ENCODE data around the gene CDH23. TPM values are rescaled to one million over a fixed set of nuclear protein-coding genes. Genes with fewer than 3 reads are reported as not detected.

Gene CDH23
- total and polyA plus RNA-seq, 9 of the 15 experiments (the other 6 are each of a cell fraction or from before 2014, with no cell fraction given) = 0.18 to 1.2 (median 0.47) TPM

DNA sequence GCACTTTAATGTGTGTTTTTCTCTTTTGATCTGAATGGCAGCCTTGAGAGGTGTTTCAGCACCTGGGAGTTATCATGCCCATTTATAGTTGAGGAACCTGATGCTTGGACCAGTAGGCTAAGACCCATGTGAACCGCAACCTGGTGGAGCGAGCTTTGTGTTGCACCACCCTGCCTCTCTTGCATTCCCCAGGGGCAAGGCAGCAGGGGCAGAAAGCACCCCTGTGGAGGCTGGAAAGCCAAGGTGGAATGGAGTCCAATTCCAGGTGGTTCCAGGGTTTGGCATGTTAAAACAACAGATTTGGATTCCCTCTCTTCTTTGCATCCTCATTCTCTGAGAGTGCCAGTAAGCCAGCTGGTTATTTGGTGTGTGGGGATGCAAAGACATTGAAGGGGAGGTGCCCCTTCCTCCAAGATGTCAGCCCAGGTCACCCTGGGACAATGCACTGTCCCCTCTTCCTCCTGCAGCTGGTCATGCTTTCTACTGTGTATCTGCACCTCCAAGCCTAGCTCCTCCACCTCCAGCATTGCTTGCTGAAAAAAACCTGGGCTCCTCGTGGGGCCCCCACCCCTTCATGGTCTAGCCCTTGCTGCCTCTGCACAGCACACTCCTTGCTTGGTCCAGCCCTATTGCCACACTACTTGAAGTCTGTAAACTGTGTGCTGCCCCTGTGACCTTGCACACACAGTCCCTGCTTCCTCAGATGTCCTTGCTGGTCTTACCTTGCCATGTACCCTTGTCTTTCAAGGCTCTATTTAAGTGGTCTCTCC lies 5.6 kb upstream of the CDH23 start:
- Histone ChIP-seq H3K4me3 (no peak overlapping the region), H3K36me3 (ENCODE audit: control insufficient read depth, insufficient read depth, low read length) (no peaks in the 10 kb centered on the region), H3K9me3 (replicated peaks; ENCODE audit: control insufficient read depth, insufficient read depth, low read depth, low read length) (no peaks in the 10 kb centered on the region), H3K4me2 (ENCODE audit: insufficient read depth, low read length) (no peak overlapping the region), H3K27ac (ENCODE audit: extremely low read depth, low read depth, low read length) (no peak overlapping the region), H4K20me1 (replicated peaks; ENCODE audit: control insufficient read depth, insufficient read depth, low read length) (peaks cover 12% of the 10 kb centered on the region), H2AFZ (ENCODE audit: low read depth, low read length) (no peak overlapping the region), H3K79me2 (ENCODE audit: control insufficient read depth, insufficient read depth, low read length) (no peaks in the 10 kb centered on the region), H3K9me1 (ENCODE audit: control insufficient read depth, insufficient read depth, low read length) (no peaks in the 10 kb centered on the region), H3K27me3 (ENCODE audit: control insufficient read depth in 2 of 2, insufficient read depth in 2 of 2, low read length in 2 of 2) (peaks cover 53 to 73% of the 10 kb centered on the region in 2 experiments), H3K4me1 (replicated peaks in 1 of 2; ENCODE audit: control insufficient read depth in 2 of 2, insufficient read depth in 2 of 2, low read length in 2 of 2) (peaks cover 0 to 5% of the 10 kb centered on the region in 2 experiments; a peak in 2 of 5 replicates), H3K9ac (ENCODE audit: insufficient read depth in 1 of 2, low read depth in 2 of 2, low read length in 2 of 2) (no peak overlapping the region)
- ChIA-PET CTCF (ENCODE audit: low intra/inter-chr PET ratio) (interaction anchor here (0.9 kb wide), 1 partner anchor 20 kb away, joined by 3 read pairs; no protein-coding TSS in a partner anchor), POLR2A (interaction anchor here (0.7 to 2.0 kb wide), 3 partner anchors 9 to 22 kb away, joined by 3 to 6 read pairs (median 5); no protein-coding TSS in a partner anchor)
- DNase-seq (ENCODE audit: extremely low read depth in 1 of 4, low spot score in 3 of 4) (no peak), FAIRE-seq (no peak), ATAC-seq (no peak)
- BruUV-seq (replicated peaks) = no TSS peak
- WGBS (ENCODE audit: insufficient coverage, low coverage, missing lambda C conversion rate) = 5% methylated on average over 3 of the region's 3 CpGs
- intact Hi-C loops (cut with micrococcal nuclease) = no loop called here
- TF ChIP-seq MXD1 (CRISPR knock-in tag; IDR thresholded peaks at IDR 0.05; ENCODE audit: borderline replicate concordance, poor library complexity, severe bottlenecking) (no peak), BRCA1 (IDR thresholded peaks at IDR 0.05) (no peak), BRCA1 (CRISPR knock-in tag; IDR thresholded peaks at IDR 0.05) (no peak), ZNF23 (CRISPR knock-in tag; IDR thresholded peaks at IDR 0.05) (no peak), ETV6 (IDR thresholded peaks at IDR 0.05; ENCODE audit: borderline replicate concordance in 1 of 2, low read depth in 2 of 2, low read length in 1 of 2) (no peak), ETV6 (CRISPR knock-in tag; IDR thresholded peaks at IDR 0.05; ENCODE audit: borderline replicate concordance) (no peak), PHB (CRISPR knock-in tag; IDR thresholded peaks at IDR 0.05) (no peak), TFAM (CRISPR knock-in tag; conservative IDR thresholded peaks at IDR 0.05) (no peak), TSC22D4 (tag; IDR thresholded peaks at IDR 0.05) (no peak), PHF20 (IDR thresholded peaks at IDR 0.05; ENCODE audit: partially characterized antibody) (no peak)
- TF ChIP-seq, protein P1, sequence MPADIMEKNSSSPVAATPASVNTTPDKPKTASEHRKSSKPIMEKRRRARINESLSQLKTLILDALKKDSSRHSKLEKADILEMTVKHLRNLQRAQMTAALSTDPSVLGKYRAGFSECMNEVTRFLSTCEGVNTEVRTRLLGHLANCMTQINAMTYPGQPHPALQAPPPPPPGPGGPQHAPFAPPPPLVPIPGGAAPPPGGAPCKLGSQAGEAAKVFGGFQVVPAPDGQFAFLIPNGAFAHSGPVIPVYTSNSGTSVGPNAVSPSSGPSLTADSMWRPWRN (IDR thresholded peaks at IDR 0.05; ENCODE audit: low read depth) = no peak
- TF ChIP-seq, protein P2, sequence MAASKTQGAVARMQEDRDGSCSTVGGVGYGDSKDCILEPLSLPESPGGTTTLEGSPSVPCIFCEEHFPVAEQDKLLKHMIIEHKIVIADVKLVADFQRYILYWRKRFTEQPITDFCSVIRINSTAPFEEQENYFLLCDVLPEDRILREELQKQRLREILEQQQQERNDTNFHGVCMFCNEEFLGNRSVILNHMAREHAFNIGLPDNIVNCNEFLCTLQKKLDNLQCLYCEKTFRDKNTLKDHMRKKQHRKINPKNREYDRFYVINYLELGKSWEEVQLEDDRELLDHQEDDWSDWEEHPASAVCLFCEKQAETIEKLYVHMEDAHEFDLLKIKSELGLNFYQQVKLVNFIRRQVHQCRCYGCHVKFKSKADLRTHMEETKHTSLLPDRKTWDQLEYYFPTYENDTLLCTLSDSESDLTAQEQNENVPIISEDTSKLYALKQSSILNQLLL (CRISPR knock-in tag; IDR thresholded peaks at IDR 0.05; ENCODE audit: borderline replicate concordance) = no peak
- in situ Hi-C loops (cut with MboI) = no loop called here
